Right kidney (tissue), 1 donor: ENCODE measurements around the gene CHD9.
"Not testable (repeated sequence)": the region's sequence is repeated elsewhere in the genome, so short reads cannot be mapped to it uniquely, and the experiment has no call there.

Experiments used
- DNase-seq: peaks from one replicate; pipeline ENCODE4 v3.0.0-alpha.2; 2016

The CHD9 gene

DNA sequence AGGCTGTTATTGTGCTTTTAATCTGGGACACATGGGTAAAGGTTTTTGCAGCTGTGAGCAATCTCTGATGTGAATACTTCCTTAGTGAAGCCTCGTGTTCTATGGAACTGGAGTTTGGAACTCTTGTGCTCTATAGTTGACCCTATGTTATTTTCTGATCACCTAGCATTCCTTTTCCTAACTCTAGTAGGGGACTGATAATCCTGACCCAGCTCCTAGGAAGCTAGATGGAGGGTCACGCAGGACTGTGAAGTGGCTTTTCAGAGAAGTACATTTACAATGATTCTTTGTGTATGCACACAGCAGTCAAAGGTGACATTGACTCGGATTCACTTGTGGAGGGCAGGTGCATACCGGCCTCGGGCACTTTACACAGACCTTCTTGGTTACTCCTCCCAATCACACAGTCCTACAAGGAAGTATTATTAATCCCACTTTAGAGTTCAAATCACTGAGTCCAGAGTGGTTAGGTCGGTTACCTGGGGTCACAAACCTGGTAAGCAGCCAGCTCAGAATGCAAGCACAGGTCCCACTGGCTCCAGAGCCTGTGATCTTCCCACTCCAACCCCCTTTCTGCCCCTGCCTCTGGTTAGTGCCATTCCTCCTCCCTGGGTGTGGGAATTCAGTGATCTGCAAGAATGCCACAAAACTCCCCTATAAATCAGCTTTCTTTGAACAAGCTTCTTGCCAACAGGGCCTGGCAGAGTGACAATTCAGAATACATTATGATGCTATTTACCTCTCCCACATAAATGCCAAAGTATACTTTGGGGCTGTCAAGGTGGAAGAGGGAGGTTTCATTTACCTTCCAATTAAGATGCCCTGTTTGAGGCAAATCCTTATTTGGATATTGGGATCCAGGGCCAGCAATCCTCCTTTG lies 9.2 kb upstream of the CHD9 start:
- DNase-seq, result no peak

GRCh38 chr16:53047515-53047914 lies 7.3 kb upstream of the CHD9 start:
- not testable (repeated sequence) for DNase-seq

GRCh38 chr16:53048139-53048915 lies 6.5 kb upstream of the CHD9 start:
- no peak for DNase-seq

- not testable (repeated sequence) for DNase-seq
Measured at GRCh38 chr16:53051255-53051654, 3.5 kb upstream of the CHD9 start.

DNA sequence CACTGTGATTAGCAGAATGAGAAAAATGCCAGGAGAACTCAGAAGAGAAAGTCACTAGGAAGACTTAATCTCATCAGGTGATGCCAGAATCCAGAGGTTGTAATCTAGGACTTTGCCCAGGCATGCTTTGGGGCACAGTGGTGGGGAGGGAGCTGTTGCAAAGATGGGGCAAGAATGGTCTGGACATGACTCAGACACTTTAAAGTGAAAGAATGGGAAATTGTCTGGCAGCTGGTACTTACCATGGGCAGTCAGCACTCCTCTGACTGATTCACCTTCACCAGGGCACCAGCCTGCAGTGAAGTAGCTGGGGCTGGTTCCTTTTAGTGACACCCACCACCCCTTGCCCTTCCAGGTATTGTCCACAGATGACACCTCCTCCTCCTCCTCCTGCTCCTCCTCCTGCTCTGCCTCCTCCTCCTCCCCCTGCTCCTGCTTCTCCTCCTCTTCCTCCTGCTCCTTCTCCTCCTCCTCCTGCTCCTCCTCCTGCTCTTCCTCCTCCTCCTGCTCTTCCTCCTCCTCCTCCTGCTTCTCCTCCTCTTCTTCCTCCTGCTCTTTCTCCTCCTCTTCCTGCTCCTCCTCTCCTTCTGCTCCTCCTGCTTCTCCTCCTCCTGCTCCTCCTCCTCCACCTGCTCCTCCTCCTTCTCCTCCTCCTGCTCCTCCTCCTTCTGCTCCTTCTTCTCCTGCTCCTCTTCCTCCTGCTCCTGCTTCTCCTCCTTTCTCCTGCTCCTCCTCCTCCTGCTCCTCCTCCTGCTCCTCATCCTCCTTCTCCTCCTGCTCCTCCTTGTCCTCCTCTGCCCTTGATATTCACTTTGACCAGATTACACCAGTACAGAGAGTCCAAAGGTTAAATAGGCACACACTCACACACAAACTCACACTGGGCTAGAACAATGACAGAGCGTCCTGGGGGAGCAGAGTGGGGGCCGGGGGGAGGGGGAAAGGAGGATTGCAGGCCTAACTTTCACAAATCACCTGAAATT lies 2.0 kb upstream of the CHD9 start, which contains the start of gene CHD9NB:
Gene CHD9NB (minus strand): TSS at position 379 of the 983 bp plus-strand sequence. CDS start 8,739 bp downstream, outside the sequence.
- no peak for DNase-seq

DNA sequence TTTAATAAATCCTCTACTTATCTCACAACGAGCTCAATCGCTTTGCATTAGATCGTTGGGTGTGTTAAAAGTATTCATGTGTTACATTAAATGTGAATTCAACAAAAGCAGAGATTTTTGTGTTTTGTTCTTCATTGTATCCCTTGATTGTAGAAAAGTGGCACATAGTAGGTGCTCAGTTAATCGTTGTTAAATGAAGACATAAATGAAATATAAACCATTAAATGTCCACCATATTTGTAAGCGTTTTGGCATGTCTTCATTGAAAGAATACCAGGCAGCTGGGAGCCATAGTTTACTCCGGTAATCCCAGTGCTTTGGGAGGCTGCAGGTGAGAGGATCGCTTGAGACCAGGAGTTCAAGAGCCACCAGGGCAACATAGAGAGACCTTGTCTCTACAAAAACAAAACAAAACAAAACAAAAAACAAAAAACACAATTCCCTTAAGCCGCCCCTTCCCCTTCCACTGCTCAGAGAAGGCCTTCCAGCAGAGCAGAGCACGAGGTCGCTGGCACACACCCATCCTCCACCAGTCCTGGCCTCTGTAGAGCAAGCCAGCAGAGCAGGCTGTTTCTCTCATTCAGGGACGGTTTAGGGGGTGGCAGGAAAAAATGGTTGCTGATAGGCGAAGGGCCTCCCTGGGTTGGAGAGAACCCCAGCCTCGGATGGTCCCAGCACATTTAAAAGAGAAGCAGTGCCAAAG lies 673 bp upstream of the CHD9 start:
- no peak for DNase-seq

DNA sequence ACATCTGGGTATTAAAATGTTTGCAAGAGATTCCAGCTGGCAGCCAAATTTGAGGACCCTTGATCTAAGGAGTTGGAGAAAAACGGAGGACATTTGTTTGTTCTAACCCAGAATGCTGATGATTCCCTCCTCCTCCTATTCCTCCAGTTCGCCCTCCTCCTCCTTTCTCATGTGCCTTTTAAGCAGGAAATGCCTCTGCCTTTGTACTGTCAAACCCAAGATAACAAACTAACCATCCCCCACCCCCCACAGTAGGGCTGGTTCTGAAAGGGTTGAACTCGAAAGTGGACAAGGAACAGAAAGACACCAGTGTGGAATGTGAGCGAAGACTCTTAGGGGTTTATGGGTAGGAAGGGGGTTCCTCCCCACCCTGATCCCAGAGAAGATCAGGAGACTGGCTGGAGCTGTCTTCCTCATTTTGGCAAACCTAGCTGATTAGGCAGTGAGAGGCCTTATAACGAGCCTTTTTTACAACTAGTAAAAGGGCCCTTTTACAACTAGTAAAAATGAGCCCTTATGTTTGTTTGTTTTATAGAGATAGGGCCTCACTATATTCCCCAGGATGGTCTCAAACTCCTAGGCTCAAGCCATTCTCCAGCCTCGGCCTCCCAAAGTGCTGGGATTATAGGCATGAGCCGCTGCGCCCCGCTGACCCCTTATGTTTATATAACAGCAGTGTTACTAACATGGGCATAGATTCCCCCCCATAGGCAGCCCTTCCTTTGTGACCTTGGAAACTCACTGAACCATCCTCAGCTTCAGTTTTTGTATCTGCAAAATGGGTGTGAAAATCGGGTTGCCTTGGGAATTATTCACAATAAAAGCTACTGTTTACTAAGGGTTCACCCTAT lies 975 bp downstream of the CHD9 start:
- DNase-seq, result no peak

- DNase-seq, result no peak
Measured at GRCh38 chr16:53056392-53056881, 1.6 kb downstream of the CHD9 start.

- DNase-seq, result no peak
Measured at GRCh38 chr16:53057658-53058057, 2.9 kb downstream of the CHD9 start.

DNA sequence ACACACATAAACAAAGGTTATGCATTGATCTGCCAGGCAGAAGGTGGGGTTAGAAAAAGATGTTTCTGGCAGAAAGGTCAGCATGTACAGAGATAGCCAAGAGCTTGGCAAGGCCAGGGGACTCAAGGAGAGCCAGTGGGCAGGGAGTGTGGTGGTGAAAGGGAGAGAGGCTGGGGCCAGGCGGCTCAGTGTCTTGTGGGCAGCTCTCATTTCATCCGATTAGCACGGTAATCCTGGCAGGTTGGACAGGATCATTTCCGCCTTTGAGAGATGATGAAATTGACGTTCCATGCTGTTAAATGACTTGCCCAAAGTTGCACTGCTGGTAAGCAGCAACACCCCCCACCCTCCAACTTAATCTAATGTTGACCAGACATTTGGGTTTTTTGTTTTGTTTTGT lies 3.6 kb downstream of the CHD9 start:
- no peak for DNase-seq

- DNase-seq, result no peak
Measured at GRCh38 chr16:53058882-53059281, 4.1 kb downstream of the CHD9 start.

DNA sequence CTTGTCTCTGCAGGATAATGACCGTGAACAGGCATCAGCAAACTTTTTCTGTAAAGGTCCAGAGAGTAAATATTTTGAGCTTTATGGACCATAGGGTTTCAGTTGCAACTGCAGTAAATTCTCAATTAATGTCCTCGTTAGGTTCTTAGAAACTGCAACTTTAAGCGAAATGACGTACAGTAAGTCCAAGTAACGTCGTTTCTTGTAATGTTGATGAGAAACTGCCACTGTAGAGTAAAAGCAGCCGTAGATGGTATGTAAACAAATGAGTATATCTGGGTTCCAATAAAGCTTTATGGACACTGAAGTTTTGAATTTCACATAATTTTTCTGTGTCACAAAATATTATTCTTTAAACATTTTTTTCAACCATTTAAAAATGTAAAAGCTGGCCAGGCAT lies 4.9 kb downstream of the CHD9 start:
- no peak for DNase-seq

- DNase-seq, result no peak
Measured at GRCh38 chr16:53061256-53061655, 6.5 kb downstream of the CHD9 start.

DNA sequence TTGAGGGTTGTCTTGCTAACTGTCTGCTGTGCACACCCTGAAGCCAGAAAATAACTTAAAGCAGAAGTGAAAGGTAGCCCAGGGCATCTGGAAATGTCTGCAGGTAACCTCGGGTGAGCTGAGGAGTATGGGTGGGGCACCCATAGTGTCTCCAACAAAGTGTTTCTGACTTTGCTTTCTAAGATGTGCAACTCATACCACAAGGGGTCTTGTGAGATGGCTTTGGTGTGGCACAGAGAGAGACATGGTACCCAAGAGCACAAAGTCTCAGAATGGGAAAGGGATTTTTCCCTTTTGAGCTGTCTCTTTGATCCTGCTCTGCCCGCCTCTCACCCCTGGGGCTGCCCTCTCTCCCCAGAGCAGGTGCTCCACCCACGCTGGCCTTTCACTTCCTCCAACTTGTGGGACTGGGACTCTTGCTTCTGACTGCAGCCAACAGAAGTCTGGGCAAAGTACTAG lies 6.9 kb downstream of the CHD9 start:
- DNase-seq, result no peak

- no peak for DNase-seq
Measured at GRCh38 chr16:53064081-53064578, 9.3 kb downstream of the CHD9 start.

- no peak for DNase-seq
Measured at GRCh38 chr16:53065461-53066061, 10.8 kb downstream of the CHD9 start.

DNA sequence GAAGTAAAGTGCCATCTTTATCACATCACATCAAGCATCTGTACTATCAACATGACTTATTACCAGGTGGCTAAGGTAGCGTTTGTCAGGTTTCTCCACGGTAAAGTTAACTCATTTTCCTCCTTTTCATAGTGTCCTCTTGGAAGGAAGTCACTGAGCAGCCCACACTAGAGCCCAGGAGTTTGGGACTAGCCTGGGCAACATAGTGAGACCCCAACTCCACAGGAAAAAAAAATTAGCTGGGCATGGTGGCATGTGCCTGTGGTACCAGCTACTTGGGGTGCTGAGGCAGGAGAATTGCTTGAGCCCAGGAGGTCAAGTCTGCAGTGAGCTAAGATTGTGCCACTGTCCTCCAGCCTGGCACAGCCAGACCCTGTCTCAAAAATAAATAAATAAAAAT lies 12.9 kb downstream of the CHD9 start:
- no peak for DNase-seq

DNA sequence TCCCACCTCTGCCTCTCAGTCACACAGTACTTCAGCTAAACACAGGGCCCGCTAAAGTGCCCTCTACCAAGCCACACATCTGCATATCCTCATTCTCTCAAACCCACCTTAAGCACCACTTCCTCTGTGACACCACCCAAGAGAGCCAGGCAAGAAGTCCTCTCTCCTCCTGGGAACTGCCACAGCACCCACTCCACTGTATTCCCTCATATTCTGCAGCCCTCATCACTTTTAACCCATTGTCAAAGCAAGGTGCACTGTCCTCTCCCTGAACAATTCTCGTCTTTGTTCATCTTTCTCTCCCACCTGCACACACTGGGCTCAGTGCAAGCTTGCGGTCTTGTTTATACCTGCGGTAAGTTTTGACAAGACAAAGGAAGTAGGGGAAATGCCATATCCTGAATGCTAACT lies 13.6 kb downstream of the CHD9 start:
- no peak for DNase-seq

DNA sequence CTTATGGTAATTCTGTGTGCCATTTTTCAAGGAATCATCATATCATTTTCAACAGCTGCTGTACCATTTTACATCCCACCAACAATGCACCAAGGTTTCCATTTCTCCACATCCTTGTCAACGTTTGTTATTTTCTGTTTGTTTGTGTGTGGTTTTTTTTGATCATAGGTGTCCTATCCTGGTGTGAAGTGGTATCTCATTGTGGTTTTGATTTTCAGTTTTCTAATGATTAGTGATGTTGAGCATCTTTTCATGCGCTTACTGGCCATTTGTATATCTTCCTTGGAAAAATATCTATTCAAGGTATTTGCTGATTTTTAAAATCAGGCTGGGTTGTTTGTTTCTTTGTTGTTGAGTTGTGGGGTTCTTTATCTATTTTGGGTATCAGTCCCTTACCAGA lies 15.0 kb downstream of the CHD9 start:
- DNase-seq, result no peak
